Neural progenitor cell (in vitro differentiated cells): Measurements from ENCODE around the gene DUSP8. TPM values are rescaled to one million over a fixed set of nuclear protein-coding genes. Genes with fewer than 3 reads are reported as not detected.
"Not testable (repeated sequence)": the region's sequence is repeated elsewhere in the genome, so short reads cannot be mapped to it uniquely, and the experiment has no call there.

Source experiments
- DNase-seq: peaks from one replicate; pipeline ENCODE4 v3.0.0-alpha.2; 2016; ENCODE audit warnings: low spot score
- H2AFZ ChIP-seq: fragments of 200-600 bp; sonication (generic); replicated peaks from 2 replicates; pipeline ENCODE4 v1.6.1; 2016; ENCODE audit warnings: antibody characterized with exemption
- H3F3A ChIP-seq: fragments of 200-600 bp; sonication (generic); 2 replicates; pipeline ENCODE4 v1.6.1; 2016; ENCODE audit warnings: antibody characterized with exemption, low read depth
- H3K27ac ChIP-seq: fragments of 200-600 bp; sonication (generic); 2 replicates; pipeline ENCODE4 v1.5.1; 2016; ENCODE audit warnings: mild to moderate bottlenecking
- H3K27me3 ChIP-seq: fragments of 200-600 bp; sonication (generic); 2 replicates; pipeline ENCODE4 v1.6.1; 2016; ENCODE audit warnings: mild to moderate bottlenecking, moderate library complexity
- H3K36me3 ChIP-seq: fragments of 200-600 bp; sonication (generic); 2 replicates; pipeline ENCODE4 v1.5.1; 2016
- H3K4me1 ChIP-seq: fragments of 200-600 bp; sonication (generic); 2 replicates; pipeline ENCODE4 v1.6.1; 2016; ENCODE audit warnings: mixed run types
- H3K4me2 ChIP-seq: fragments of 200-600 bp; sonication (generic); 2 replicates; pipeline ENCODE4 v1.6.1; 2016
- H3K4me3 ChIP-seq: fragments of 200-600 bp; sonication (generic); 2 replicates; pipeline ENCODE4 v1.5.1; 2016
- H3K79me2 ChIP-seq: fragments of 200-600 bp; sonication (generic); 2 replicates; pipeline ENCODE4 v1.6.1; 2016; ENCODE audit warnings: low read depth
- H3K9ac ChIP-seq: fragments of 200-600 bp; sonication (generic); 2 replicates; pipeline ENCODE4 v1.6.1; 2016
- H3K9me3 ChIP-seq: fragments of 200-600 bp; sonication (generic); 2 replicates; pipeline ENCODE4 v1.5.1; 2016; ENCODE audit warnings: low read depth
- H4K20me1 ChIP-seq: fragments of 200-600 bp; sonication (generic); 2 replicates; pipeline ENCODE4 v1.6.1; 2016; ENCODE audit warnings: low read depth
- H3K27ac Mint-ChIP-seq: 3 replicates; pipeline ENCODE4 v1.8.0; 2021; ENCODE audit warnings: mixed read lengths
- H3K27me3 Mint-ChIP-seq: 2 replicates; pipeline ENCODE4 v1.8.0; 2022; ENCODE audit warnings: low read depth, mild to moderate bottlenecking, inconsistent platforms, moderate library complexity, mixed read lengths; ENCODE audit not compliant: insufficient read depth
- H3K36me3 Mint-ChIP-seq: 3 replicates; pipeline ENCODE4 v1.8.0; 2021; ENCODE audit warnings: mixed read lengths
- H3K4me1 Mint-ChIP-seq: 3 replicates; pipeline ENCODE4 v1.8.0; 2021; ENCODE audit warnings: mixed read lengths
- H3K4me3 Mint-ChIP-seq: 3 replicates; pipeline ENCODE4 v1.8.0; 2021; ENCODE audit warnings: mild to moderate bottlenecking, moderate library complexity, mixed read lengths
- H3K9me3 Mint-ChIP-seq: 3 replicates; pipeline ENCODE4 v1.8.0; 2020; ENCODE audit warnings: mixed read lengths
- CTCF ChIP-seq: fragments of 200-600 bp; sonication (generic); IDR thresholded peaks from 2 replicates; pipeline ENCODE4 v1.5.1; 2017; ENCODE audit warnings: antibody characterized with exemption, mild to moderate bottlenecking
- EZH2 ChIP-seq: fragments of 200-600 bp; sonication (generic); IDR thresholded peaks from 2 replicates; pipeline ENCODE4 v1.6.1; 2017; ENCODE audit warnings: antibody characterized with exemption, mild to moderate bottlenecking, moderate library complexity
- EZH2phosphoT487 ChIP-seq: fragments of 200-600 bp; sonication (generic); IDR thresholded peaks from 2 replicates; pipeline ENCODE4 v1.6.1; 2017; ENCODE audit warnings: antibody characterized with exemption
- total RNA-seq: library from RNA; depleted of rRNA; stranded (reverse); fragments of >200 nt; gene quantifications from 2 replicates; pipeline ENCODE4 v1.2.3, GENCODE V29; 2015; ENCODE audit warnings: low replicate concordance

The DUSP8 gene
- total RNA-seq, 1 donor from 2014 or later: 0.09 TPM

GRCh38 chr11:1608363-1608762 is 36.3 kb upstream of the DUSP8 start, which contains the start of gene KRTAP5-3:
TSS of gene KRTAP5-3 (minus strand) at chr11:1608463. CDS start at chr11:1608385, 78 bp downstream.
- Mint-ChIP-seq H3K4me3 (peak within 1 kb of the TSS; percentile 78), H3K4me1 (peaks cover 17% of the 10 kb centered on the region), H3K27ac (no peak within 1 kb of the TSS), H3K36me3 (no peaks in the 10 kb centered on the region), H3K9me3 (peaks cover 5% of the 10 kb centered on the region), H3K27me3 (peaks cover 2% of the 10 kb centered on the region)
- Histone ChIP-seq H3K4me1 (peaks cover 6% of the 10 kb centered on the region), H2AFZ (peak within 1 kb of the TSS; percentile 57), H3F3A (no peaks in the 10 kb centered on the region), H3K79me2 (no peaks in the 10 kb centered on the region), H3K4me3 (no peak within 1 kb of the TSS), H3K9ac (no peak within 1 kb of the TSS), H3K4me2 (peak within 1 kb of the TSS; percentile 49), H3K36me3 (no peaks in the 10 kb centered on the region), H4K20me1 (no peaks in the 10 kb centered on the region), H3K27ac (no peak within 1 kb of the TSS), H3K9me3 (no peaks in the 10 kb centered on the region), H3K27me3 (peaks cover 15% of the 10 kb centered on the region)
- DNase-seq: no peak
- TF ChIP-seq EZH2: no peak
- TF ChIP-seq EZH2phosphoT487: no peak
- TF ChIP-seq CTCF: no peak

GRCh38 chr11:1607901-1608300 is 35.8 kb upstream of the DUSP8 start:
- not testable (repeated sequence) for H3K79me2 ChIP-seq, H2AFZ ChIP-seq, H3K9ac ChIP-seq, H3K36me3 Mint-ChIP-seq, H3K4me1 ChIP-seq, H3K9me3 ChIP-seq, H3K4me3 ChIP-seq, H3K27ac ChIP-seq, H3F3A ChIP-seq, H3K9me3 Mint-ChIP-seq, H3K36me3 ChIP-seq, H4K20me1 ChIP-seq, DNase-seq, H3K4me3 Mint-ChIP-seq, H3K27me3 Mint-ChIP-seq, H3K27ac Mint-ChIP-seq
- peaks cover 17% of the 10 kb centered on the region for H3K4me1 Mint-ChIP-seq
- Histone ChIP-seq H3K4me2 (peak overlapping the region; percentile 49), H3K27me3 (peaks cover 15% of the 10 kb centered on the region)

- not testable (repeated sequence) for H3K9me3 ChIP-seq, H3K27me3 Mint-ChIP-seq, H3K4me3 ChIP-seq, H3F3A ChIP-seq, H3K9me3 Mint-ChIP-seq, H3K27ac Mint-ChIP-seq, H4K20me1 ChIP-seq, H3K36me3 Mint-ChIP-seq, H3K79me2 ChIP-seq, H3K9ac ChIP-seq, H3K36me3 ChIP-seq, H3K27ac ChIP-seq, H3K4me1 ChIP-seq
- Histone ChIP-seq H3K4me2 (peak overlapping the region; percentile 49), H3K27me3 (peaks cover 16% of the 10 kb centered on the region), H2AFZ (peak overlapping the region; percentile 57)
- Mint-ChIP-seq H3K4me1 (peaks cover 17% of the 10 kb centered on the region), H3K4me3 (peak overlapping the region; percentile 78)
- peak; percentile 30 for DNase-seq
Measured at GRCh38 chr11:1607156-1607845, 35.2 kb upstream of the DUSP8 start.

- not testable (repeated sequence) for H3K27ac Mint-ChIP-seq, H3K36me3 ChIP-seq, H3K27ac ChIP-seq, H3F3A ChIP-seq, H3K9me3 ChIP-seq, H3K36me3 Mint-ChIP-seq, DNase-seq, H4K20me1 ChIP-seq, H3K4me3 ChIP-seq, H3K27me3 Mint-ChIP-seq, H3K9ac ChIP-seq, H3K79me2 ChIP-seq, H3K4me3 Mint-ChIP-seq, H3K4me2 ChIP-seq, H2AFZ ChIP-seq, H3K4me1 ChIP-seq, H3K9me3 Mint-ChIP-seq
- peaks cover 23% of the 10 kb centered on the region for H3K27me3 ChIP-seq
- peaks cover 15% of the 10 kb centered on the region for H3K4me1 Mint-ChIP-seq
Measured at GRCh38 chr11:1605923-1606322, 33.9 kb upstream of the DUSP8 start.

GRCh38 chr11:1604711-1605110 is 32.6 kb upstream of the DUSP8 start:
- Histone ChIP-seq H3K9me3 (no peaks in the 10 kb centered on the region), H3K4me1 (peaks cover 6% of the 10 kb centered on the region), H3K4me2 (no peak overlapping the region), H3K36me3 (no peaks in the 10 kb centered on the region), H3K4me3 (no peak overlapping the region), H4K20me1 (no peaks in the 10 kb centered on the region), H3K9ac (no peak overlapping the region), H3K27me3 (peaks cover 27% of the 10 kb centered on the region), H3K27ac (no peak overlapping the region), H2AFZ (no peak overlapping the region), H3K79me2 (no peaks in the 10 kb centered on the region), H3F3A (no peaks in the 10 kb centered on the region)
- no peak for TF ChIP-seq EZH2phosphoT487
- TF ChIP-seq EZH2: no peak
- TF ChIP-seq CTCF: no peak
- Mint-ChIP-seq H3K36me3 (no peaks in the 10 kb centered on the region), H3K27ac (no peak overlapping the region), H3K27me3 (peaks cover 6% of the 10 kb centered on the region), H3K4me1 (peaks cover 19% of the 10 kb centered on the region), H3K4me3 (no peak overlapping the region), H3K9me3 (peaks cover 4% of the 10 kb centered on the region)
- DNase-seq: no peak
